ENCODE measurements around the gene LYRM7. TPM values are rescaled to one million over a fixed set of nuclear protein-coding genes. Genes with fewer than 3 reads are reported as not detected.

LYRM7 gene
- total and polyA plus RNA-seq, 4 donors: 12.6 to 30.5 (median 18.5) TPM

DNA sequence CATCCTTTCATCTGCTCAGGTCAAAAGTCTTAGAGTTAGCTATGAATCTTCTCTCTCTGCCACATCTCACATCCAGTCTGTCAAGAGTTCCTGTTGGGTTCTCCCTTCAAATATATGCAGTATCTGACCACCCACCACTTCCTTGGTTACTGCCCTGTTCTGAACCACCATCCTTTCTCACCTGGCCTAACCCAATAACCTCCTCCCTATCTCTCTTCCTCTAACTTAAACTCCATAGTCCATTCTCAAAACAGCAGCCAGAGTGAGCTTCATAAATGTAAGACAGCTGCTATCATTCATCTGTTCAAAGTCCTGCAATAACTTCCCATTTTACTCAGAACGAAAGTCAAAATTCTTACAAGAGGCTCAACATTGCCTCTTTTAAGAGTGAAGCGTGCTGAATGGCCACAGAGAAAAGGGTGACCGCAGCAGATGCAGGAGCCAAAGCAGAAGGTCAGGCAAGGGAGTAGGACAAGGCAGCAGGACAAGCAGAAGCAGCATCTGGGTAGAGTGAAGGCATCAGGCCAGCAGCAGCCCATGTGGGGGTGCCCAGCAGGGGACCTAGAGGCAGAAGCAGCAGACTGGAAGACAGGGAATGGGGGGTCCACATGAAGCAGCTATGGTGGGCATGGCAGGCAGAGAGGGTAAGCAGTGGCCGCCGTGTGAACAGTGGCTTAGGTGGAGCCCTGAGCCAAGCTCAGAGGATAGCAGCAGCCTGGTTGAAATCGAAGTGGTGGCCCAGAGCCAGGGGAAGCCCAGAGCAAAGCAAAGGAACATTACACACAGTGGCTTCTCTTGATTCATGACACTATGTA lies 53.9 kb downstream of the LYRM7 start:
- Histone ChIP-seq H3K27ac (ENCODE audit: low read depth, low read length) (no peak overlapping the region), H3K9me3 (ENCODE audit: control insufficient read depth, insufficient read depth, low read length) (no peaks in the 10 kb centered on the region), H3K4me1 (ENCODE audit: control insufficient read depth, insufficient read depth, low read length) (no peaks in the 10 kb centered on the region), H3K4me3 (ENCODE audit: low read depth, low read length) (no peak overlapping the region), H3K36me3 (ENCODE audit: control insufficient read depth, insufficient read depth, low read length) (no peaks in the 10 kb centered on the region), H3K27me3 (ENCODE audit: control insufficient read depth, insufficient read depth, low read length) (no peaks in the 10 kb centered on the region)
- WGBS (ENCODE audit: insufficient coverage): 77% methylated on average over 5 of the region's 6 CpGs
- DNase-seq (ENCODE audit: low read depth in 4 of 6, low spot score in 6 of 6): peak in 1 of 6 donors; percentile 4

DNA sequence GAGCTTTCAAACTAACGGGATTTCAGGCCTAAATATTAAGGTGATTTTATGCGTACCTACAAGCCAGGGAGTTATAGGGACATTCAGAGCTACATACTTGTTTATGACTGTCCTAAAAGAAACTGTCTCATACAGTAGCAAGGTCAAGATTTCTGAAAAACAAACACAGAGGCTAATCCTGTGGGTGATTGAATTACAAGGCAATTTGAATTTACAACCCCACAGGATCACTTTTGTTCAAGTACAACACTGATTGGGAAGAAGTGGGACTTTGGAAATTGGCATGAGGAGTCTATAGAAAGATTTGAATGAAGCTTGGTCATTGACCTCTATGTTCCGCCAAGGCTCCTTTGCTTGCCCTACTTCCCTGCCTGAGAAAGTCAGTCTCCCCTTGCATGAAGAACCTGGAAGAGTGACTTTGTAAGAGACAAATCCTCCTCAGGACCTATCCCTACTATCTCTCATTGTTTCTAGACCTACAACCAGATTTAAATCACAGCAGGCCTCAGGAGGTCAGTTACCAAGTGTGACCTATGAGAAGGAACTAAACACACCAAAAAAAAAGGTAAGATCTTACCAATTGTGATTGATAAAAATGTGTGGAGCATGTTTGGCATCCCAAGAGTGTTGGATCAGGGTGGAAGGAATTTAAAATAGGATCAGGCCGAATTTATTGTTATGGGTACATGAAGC lies 54.7 kb downstream of the LYRM7 start:
- Histone ChIP-seq H3K36me3 (ENCODE audit: control insufficient read depth, insufficient read depth, low read length) (no peaks in the 10 kb centered on the region), H3K4me3 (ENCODE audit: low read depth, low read length) (no peak overlapping the region), H3K27ac (ENCODE audit: low read depth, low read length) (no peak overlapping the region), H3K9me3 (ENCODE audit: control insufficient read depth, insufficient read depth, low read length) (no peaks in the 10 kb centered on the region), H3K27me3 (ENCODE audit: control insufficient read depth, insufficient read depth, low read length) (no peaks in the 10 kb centered on the region), H3K4me1 (ENCODE audit: control insufficient read depth, insufficient read depth, low read length) (no peaks in the 10 kb centered on the region)
- 89% methylated on average over 2 of the region's 4 CpGs for WGBS (ENCODE audit: insufficient coverage)
- DNase-seq (ENCODE audit: low read depth in 4 of 6, low spot score in 6 of 6): no peak

DNA sequence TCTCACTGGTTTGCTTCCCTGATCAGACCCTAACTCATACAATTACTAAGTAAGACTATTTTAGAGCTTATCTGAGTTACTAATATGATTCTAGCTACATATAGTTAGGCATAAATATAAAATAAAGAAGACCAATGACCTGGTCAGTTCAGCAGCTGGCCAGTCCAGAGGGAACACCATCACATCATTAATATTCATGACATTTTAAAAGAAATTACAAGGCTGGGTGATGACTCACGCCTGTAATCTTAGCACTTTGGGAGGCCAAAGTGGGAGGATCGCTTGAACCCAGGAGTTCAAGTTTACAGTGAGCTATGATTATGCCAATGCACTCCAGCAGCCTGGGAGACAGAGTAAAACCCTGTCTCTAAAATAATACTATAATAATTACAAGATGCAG lies 56.2 kb downstream of the LYRM7 start:
- no peak for DNase-seq (ENCODE audit: low read depth in 4 of 6, low spot score in 6 of 6)
- Histone ChIP-seq H3K27ac (ENCODE audit: low read depth, low read length) (no peak overlapping the region), H3K36me3 (ENCODE audit: control insufficient read depth, insufficient read depth, low read length) (no peaks in the 10 kb centered on the region), H3K4me1 (ENCODE audit: control insufficient read depth, insufficient read depth, low read length) (no peaks in the 10 kb centered on the region), H3K4me3 (ENCODE audit: low read depth, low read length) (no peak overlapping the region), H3K27me3 (ENCODE audit: control insufficient read depth, insufficient read depth, low read length) (no peaks in the 10 kb centered on the region), H3K9me3 (ENCODE audit: control insufficient read depth, insufficient read depth, low read length) (no peaks in the 10 kb centered on the region)
- WGBS (ENCODE audit: insufficient coverage): no CpG with 5 or more reads among the region's 2 CpGs

DNA sequence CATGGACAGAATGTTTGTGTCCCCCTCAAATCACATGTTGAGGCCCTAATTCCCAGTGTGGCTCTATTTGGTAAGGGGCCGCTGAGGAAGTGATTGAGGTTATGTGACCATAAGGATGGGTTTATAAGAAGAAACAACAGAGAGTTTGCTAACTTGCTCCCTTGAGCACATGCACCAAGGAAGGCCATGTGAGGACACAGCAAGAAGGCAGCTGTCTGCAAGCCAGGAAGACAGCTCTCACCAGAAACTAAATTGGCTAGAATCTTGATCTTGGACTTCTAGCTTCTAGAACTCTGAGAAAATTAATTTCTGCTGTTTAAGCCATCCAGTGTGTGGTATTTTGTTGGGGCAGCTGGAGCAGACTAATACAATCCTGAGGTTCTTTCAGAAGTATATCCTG lies 57.9 kb downstream of the LYRM7 start:
- Histone ChIP-seq H3K27ac (ENCODE audit: low read depth, low read length) (no peak overlapping the region), H3K27me3 (ENCODE audit: control insufficient read depth, insufficient read depth, low read length) (no peaks in the 10 kb centered on the region), H3K36me3 (ENCODE audit: control insufficient read depth, insufficient read depth, low read length) (no peaks in the 10 kb centered on the region), H3K4me3 (ENCODE audit: low read depth, low read length) (no peak overlapping the region), H3K9me3 (ENCODE audit: control insufficient read depth, insufficient read depth, low read length) (no peaks in the 10 kb centered on the region), H3K4me1 (ENCODE audit: control insufficient read depth, insufficient read depth, low read length) (no peaks in the 10 kb centered on the region)
- 88% methylated on average over 1 of the region's 1 CpG for WGBS (ENCODE audit: insufficient coverage)
- DNase-seq (ENCODE audit: low read depth in 4 of 6, low spot score in 6 of 6): no peak

DNA sequence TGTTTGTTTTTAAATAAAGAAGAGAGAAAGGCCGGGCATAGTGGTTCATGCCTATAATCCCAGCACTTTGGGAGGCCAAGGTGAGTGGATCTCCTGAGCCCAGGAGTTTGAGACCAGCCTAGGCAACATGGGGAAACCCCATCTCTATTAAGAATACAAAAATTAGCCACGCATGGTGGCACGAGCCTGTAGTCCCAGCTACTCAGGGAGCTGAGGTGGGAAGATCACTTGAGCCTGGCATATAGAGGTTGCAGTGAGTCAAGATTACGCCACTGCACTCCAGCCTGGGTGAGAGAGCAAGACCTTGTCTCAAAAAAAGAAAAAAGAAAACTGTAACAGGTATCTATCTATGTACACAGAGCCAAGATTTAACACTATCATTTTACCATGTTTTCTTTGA lies 58.9 kb downstream of the LYRM7 start:
- Histone ChIP-seq H3K4me1 (ENCODE audit: control insufficient read depth, insufficient read depth, low read length) (no peaks in the 10 kb centered on the region), H3K36me3 (ENCODE audit: control insufficient read depth, insufficient read depth, low read length) (no peaks in the 10 kb centered on the region), H3K27ac (ENCODE audit: low read depth, low read length) (no peak overlapping the region), H3K4me3 (ENCODE audit: low read depth, low read length) (no peak overlapping the region), H3K9me3 (ENCODE audit: control insufficient read depth, insufficient read depth, low read length) (no peaks in the 10 kb centered on the region), H3K27me3 (ENCODE audit: control insufficient read depth, insufficient read depth, low read length) (no peaks in the 10 kb centered on the region)
- DNase-seq (ENCODE audit: low read depth in 4 of 6, low spot score in 6 of 6): no peak
- WGBS (ENCODE audit: insufficient coverage): no CpG with 5 or more reads among the region's 4 CpGs

DNA sequence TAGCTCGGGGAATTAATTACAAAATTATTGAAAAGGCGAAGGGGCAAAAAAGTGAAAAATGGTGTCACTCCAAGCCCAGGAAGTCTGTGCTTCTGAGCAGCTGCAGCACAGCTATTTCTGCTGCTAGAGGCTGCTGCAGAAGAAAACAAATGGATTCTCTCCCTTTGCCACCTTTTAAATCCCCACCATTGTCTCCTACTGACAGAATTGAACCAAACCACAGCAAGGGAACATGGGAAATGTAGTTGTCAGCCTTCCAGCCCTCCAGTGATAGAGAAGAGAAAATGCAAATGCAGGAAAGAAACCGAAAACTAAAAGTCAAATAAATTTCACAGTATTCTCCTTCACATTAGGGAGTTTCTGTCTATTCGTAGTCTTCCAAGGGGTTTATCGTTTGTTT lies 59.7 kb downstream of the LYRM7 start:
- H3K4me3 ChIP-seq (ENCODE audit: low read depth, low read length): no peak overlapping the region
- no peaks in the 10 kb centered on the region for H3K36me3 ChIP-seq (ENCODE audit: control insufficient read depth, insufficient read depth, low read length)
- H3K4me1 ChIP-seq (ENCODE audit: control insufficient read depth, insufficient read depth, low read length): no peaks in the 10 kb centered on the region
- H3K9me3 ChIP-seq (ENCODE audit: control insufficient read depth, insufficient read depth, low read length): no peaks in the 10 kb centered on the region
- WGBS (ENCODE audit: insufficient coverage): no CpG with 5 or more reads among the region's 5 CpGs
- no peak overlapping the region for H3K27ac ChIP-seq (ENCODE audit: low read depth, low read length)
- no peaks in the 10 kb centered on the region for H3K27me3 ChIP-seq (ENCODE audit: control insufficient read depth, insufficient read depth, low read length)
- DNase-seq (ENCODE audit: low read depth in 4 of 6, low spot score in 6 of 6): peak in 2 of 6 donors; percentile 58 to 71

DNA sequence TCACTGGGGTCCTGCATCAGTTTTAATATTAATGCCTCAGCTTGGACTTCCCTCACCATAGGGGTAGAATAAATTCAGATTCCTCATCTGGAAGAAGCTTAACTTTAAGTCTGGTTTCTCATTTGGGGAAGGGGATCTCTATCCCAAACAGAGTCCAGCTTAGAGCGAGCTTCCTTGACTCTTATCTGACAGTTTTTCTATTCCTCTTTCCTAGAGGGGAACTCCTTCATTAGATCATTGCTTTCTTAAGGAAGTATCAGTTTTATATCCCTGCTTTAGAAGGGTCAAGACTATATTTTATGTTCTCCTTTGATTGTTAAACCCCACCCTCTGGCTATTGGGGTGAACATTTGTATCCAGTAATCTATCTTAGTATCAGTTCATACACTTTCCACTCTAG lies 68.9 kb downstream of the LYRM7 start:
- no CpG with 5 or more reads among the region's 1 CpG for WGBS (ENCODE audit: insufficient coverage)
- Histone ChIP-seq H3K4me1 (ENCODE audit: control insufficient read depth, insufficient read depth, low read length) (no peaks in the 10 kb centered on the region), H3K4me3 (ENCODE audit: low read depth, low read length) (no peak overlapping the region), H3K9me3 (ENCODE audit: control insufficient read depth, insufficient read depth, low read length) (no peaks in the 10 kb centered on the region), H3K36me3 (ENCODE audit: control insufficient read depth, insufficient read depth, low read length) (no peaks in the 10 kb centered on the region), H3K27me3 (ENCODE audit: control insufficient read depth, insufficient read depth, low read length) (no peaks in the 10 kb centered on the region), H3K27ac (ENCODE audit: low read depth, low read length) (no peak overlapping the region)
- no peak for DNase-seq (ENCODE audit: low read depth in 4 of 6, low spot score in 6 of 6)

DNA sequence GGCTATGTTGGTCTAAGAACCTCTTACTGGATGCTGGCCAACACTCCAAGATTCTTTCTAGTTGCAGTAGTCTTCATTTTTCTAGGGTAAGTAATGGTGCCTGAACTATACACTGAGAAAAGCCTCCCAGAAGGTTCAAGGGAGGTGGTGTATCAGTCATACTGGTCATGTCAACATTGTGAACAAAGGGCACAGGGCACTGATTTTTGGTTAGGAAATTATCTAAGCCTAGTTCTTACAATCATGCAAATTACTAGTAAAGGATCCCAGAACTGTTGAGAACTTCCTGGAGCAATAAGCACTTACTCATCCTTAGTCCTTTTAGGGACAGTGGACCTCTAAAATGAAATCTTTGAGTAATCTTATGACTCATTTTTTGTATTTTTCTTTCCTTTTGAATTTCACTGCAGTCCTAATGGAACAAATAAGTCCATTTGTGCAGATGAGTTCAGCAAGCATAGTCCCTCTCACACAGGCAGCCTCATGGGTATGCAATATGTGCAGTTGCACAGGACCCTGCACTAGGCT lies 72.0 kb downstream of the LYRM7 start:
- no peak overlapping the region for H3K27ac ChIP-seq (ENCODE audit: low read depth, low read length)
- no peaks in the 10 kb centered on the region for H3K36me3 ChIP-seq (ENCODE audit: control insufficient read depth, insufficient read depth, low read length)
- H3K27me3 ChIP-seq (ENCODE audit: control insufficient read depth, insufficient read depth, low read length): no peaks in the 10 kb centered on the region
- H3K9me3 ChIP-seq (ENCODE audit: control insufficient read depth, insufficient read depth, low read length): peaks cover 1% of the 10 kb centered on the region
- no peaks in the 10 kb centered on the region for H3K4me1 ChIP-seq (ENCODE audit: control insufficient read depth, insufficient read depth, low read length)
- DNase-seq (ENCODE audit: low read depth in 4 of 6, low spot score in 6 of 6): no peak
- no peak overlapping the region for H3K4me3 ChIP-seq (ENCODE audit: low read depth, low read length)

DNA sequence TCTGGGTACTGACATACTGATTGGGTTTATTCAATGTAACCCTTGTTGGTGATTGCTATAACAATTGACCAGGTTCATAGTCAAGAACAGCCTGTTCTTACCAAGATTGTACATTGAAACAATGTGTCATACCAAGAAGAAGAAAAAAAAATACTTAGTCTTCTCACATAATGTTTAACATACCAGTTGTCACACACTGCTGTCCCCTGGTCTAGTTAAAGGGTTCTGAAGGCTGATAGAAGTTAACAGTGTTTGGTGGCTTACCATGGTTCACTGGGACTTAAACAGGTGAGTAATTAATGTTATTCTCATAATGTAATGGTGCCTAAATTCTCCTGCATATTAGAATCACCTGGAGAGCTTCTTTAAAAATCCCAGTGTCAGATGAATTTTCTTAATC lies 74.6 kb downstream of the LYRM7 start:
- no peaks in the 10 kb centered on the region for H3K4me1 ChIP-seq (ENCODE audit: control insufficient read depth, insufficient read depth, low read length)
- no peak overlapping the region for H3K27ac ChIP-seq (ENCODE audit: low read depth, low read length)
- H3K36me3 ChIP-seq (ENCODE audit: control insufficient read depth, insufficient read depth, low read length): no peaks in the 10 kb centered on the region
- no peaks in the 10 kb centered on the region for H3K27me3 ChIP-seq (ENCODE audit: control insufficient read depth, insufficient read depth, low read length)
- H3K9me3 ChIP-seq (ENCODE audit: control insufficient read depth, insufficient read depth, low read length): peaks cover 1% of the 10 kb centered on the region
- DNase-seq (ENCODE audit: low read depth in 4 of 6, low spot score in 6 of 6): no peak
- H3K4me3 ChIP-seq (ENCODE audit: low read depth, low read length): no peak overlapping the region

DNA sequence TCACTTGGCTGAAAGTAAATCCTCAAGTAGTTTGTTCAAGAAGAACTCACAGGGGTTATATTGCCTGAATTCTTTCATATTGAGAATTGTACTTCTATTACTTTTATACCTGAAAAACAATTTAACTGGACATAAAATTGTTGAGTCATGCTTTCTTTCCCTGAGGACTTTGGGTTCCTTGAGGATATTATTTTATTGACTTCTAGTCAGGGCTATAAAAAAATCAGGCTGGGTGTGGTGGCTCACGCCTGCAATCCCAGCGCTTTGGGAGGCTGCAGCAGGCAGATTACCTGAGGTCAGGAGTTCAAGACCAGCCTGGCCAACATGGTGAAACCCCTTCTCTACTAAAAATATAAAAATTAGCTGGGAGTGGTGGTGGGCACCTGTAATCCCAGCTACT lies 75.2 kb downstream of the LYRM7 start:
- H3K9me3 ChIP-seq (ENCODE audit: control insufficient read depth, insufficient read depth, low read length): peaks cover 1% of the 10 kb centered on the region
- no peaks in the 10 kb centered on the region for H3K27me3 ChIP-seq (ENCODE audit: control insufficient read depth, insufficient read depth, low read length)
- no peaks in the 10 kb centered on the region for H3K4me1 ChIP-seq (ENCODE audit: control insufficient read depth, insufficient read depth, low read length)
- no CpG with 5 or more reads among the region's 2 CpGs for WGBS (ENCODE audit: insufficient coverage)
- no peaks in the 10 kb centered on the region for H3K36me3 ChIP-seq (ENCODE audit: control insufficient read depth, insufficient read depth, low read length)
- no peak overlapping the region for H3K4me3 ChIP-seq (ENCODE audit: low read depth, low read length)
- H3K27ac ChIP-seq (ENCODE audit: low read depth, low read length): no peak overlapping the region
- no peak for DNase-seq (ENCODE audit: low read depth in 4 of 6, low spot score in 6 of 6)

Data from spinal cord (tissue), 10 donors.